Measurements from ENCODE around the gene RNF126.

The RNF126 gene

GRCh38 chr19:639253-640160 lies 23.5 kb downstream of the RNF126 start, which contains the start of gene FGF22:
TSS of gene FGF22 (plus strand) at chr19:639879. CDS start at chr19:639926, 47 bp downstream.
- Histone ChIP-seq H3K27me3 (ENCODE audit: insufficient read depth, low read length, poor library complexity) (no peaks in the 10 kb centered on the region), H3K79me2 (ENCODE audit: insufficient read depth, low read length) (no peaks in the 10 kb centered on the region; the same call in 1 of the 2 replicates), H3K4me1 (ENCODE audit: insufficient read depth, low read length) (peaks cover 4% of the 10 kb centered on the region; the same call in 1 of the 2 replicates), H3K9me3 (ENCODE audit: insufficient read depth, low read length, severe bottlenecking) (no peaks in the 10 kb centered on the region), H3K4me2 (ENCODE audit: insufficient read depth, low read length) (no peak within 1 kb of the TSS), H3K9ac (ENCODE audit: low read depth, low read length) (no peak within 1 kb of the TSS), H2AFZ (ENCODE audit: low read depth, low read length) (no peak within 1 kb of the TSS), H4K20me1 (ENCODE audit: insufficient read depth, low read length) (peaks cover 2% of the 10 kb centered on the region; the same call in 1 of the 2 replicates), H3K36me3 (ENCODE audit: insufficient read depth, low read length) (peaks cover 2% of the 10 kb centered on the region), H3K4me3 (ENCODE audit: low read depth in 1 of 2, low read length in 2 of 2) (no peak within 1 kb of the TSS), H3K27ac (ENCODE audit: low read length) (no peak within 1 kb of the TSS)
- TF ChIP-seq CTCF (IDR thresholded peaks at IDR 0.05; ENCODE audit: borderline replicate concordance, extremely low read depth, low read length, poor library complexity, severe bottlenecking) (no peak), EZH2 (IDR thresholded peaks at IDR 0.05; ENCODE audit: borderline replicate concordance, low read depth, low read length, severe bottlenecking) (no peak)
- ATAC-seq (ENCODE audit: insufficient read depth, low read depth) (no peak), DNase-seq (no peak)

- Histone ChIP-seq H3K4me3 (ENCODE audit: low read depth in 1 of 2, low read length in 2 of 2) (no peak overlapping the region), H3K9ac (ENCODE audit: low read depth, low read length) (no peak overlapping the region)
Measured at GRCh38 chr19:638906-639252, 24.1 kb downstream of the RNF126 start.

GRCh38 chr19:634975-635652 lies 27.9 kb downstream of the RNF126 start:
- H3K4me2 ChIP-seq (ENCODE audit: insufficient read depth, low read length), result 0 out of 2 replicates have a peak overlapping the region, but pooled peaks have one; percentile 100
- ATAC-seq (ENCODE audit: insufficient read depth, low read depth) (no peak), DNase-seq (no peak)
- H3K9ac ChIP-seq (ENCODE audit: low read depth, low read length), result no peak overlapping the region
- H3K27me3 ChIP-seq (ENCODE audit: insufficient read depth, low read length, poor library complexity), result no peaks in the 10 kb centered on the region
- no peak overlapping the region for H3K4me3 ChIP-seq (ENCODE audit: low read depth in 1 of 2, low read length in 2 of 2)
- H3K36me3 ChIP-seq (ENCODE audit: insufficient read depth, low read length), result peaks cover 13% of the 10 kb centered on the region
- no peak for TF ChIP-seq EZH2 (IDR thresholded peaks at IDR 0.05; ENCODE audit: borderline replicate concordance, low read depth, low read length, severe bottlenecking)
- no peak for TF ChIP-seq CTCF (IDR thresholded peaks at IDR 0.05; ENCODE audit: borderline replicate concordance, extremely low read depth, low read length, poor library complexity, severe bottlenecking)
- no peak overlapping the region for H2AFZ ChIP-seq (ENCODE audit: low read depth, low read length)
- peaks cover 35% of the 10 kb centered on the region for H3K4me1 ChIP-seq (ENCODE audit: insufficient read depth, low read length)
- H3K9me3 ChIP-seq (ENCODE audit: insufficient read depth, low read length, severe bottlenecking), result no peaks in the 10 kb centered on the region
- H3K27ac ChIP-seq (ENCODE audit: low read length), result no peak overlapping the region
- H3K79me2 ChIP-seq (ENCODE audit: insufficient read depth, low read length), result peaks cover 40% of the 10 kb centered on the region
- peaks cover 12% of the 10 kb centered on the region for H4K20me1 ChIP-seq (ENCODE audit: insufficient read depth, low read length)

More at GRCh38 chr19:638906-639252, 24.1 kb downstream of the RNF126 start:
- Histone ChIP-seq H3K4me2 (ENCODE audit: insufficient read depth, low read length) (no peak overlapping the region), H2AFZ (ENCODE audit: low read depth, low read length) (no peak overlapping the region), H4K20me1 (ENCODE audit: insufficient read depth, low read length) (0 out of 2 replicates have a peak, but pooled peaks cover 2% of the 10 kb centered on the region), H3K4me1 (ENCODE audit: insufficient read depth, low read length) (peaks cover 11% of the 10 kb centered on the region), H3K36me3 (ENCODE audit: insufficient read depth, low read length) (no peaks in the 10 kb centered on the region), H3K27me3 (ENCODE audit: insufficient read depth, low read length, poor library complexity) (no peaks in the 10 kb centered on the region), H3K79me2 (ENCODE audit: insufficient read depth, low read length) (peaks cover 6% of the 10 kb centered on the region), H3K27ac (ENCODE audit: low read length) (no peak overlapping the region), H3K9me3 (ENCODE audit: insufficient read depth, low read length, severe bottlenecking) (no peaks in the 10 kb centered on the region)
- TF ChIP-seq CTCF (IDR thresholded peaks at IDR 0.05; ENCODE audit: borderline replicate concordance, extremely low read depth, low read length, poor library complexity, severe bottlenecking) (no peak), EZH2 (IDR thresholded peaks at IDR 0.05; ENCODE audit: borderline replicate concordance, low read depth, low read length, severe bottlenecking) (no peak)
- DNase-seq, result no peak
- ATAC-seq (ENCODE audit: insufficient read depth, low read depth), result no peak
